Stimulated activated CD4-positive, alpha-beta T cell treated with anti-CD3 and anti-CD28 coated beads, TNF-alpha, amount 100 ng/mL, for 48 hours (primary cell): Measurements from ENCODE around the gene MPL.

Experiments used
- DNase-seq, 3 donors: peaks; one replicate each; pipeline ENCODE4 v3.0.0-alpha.2; 2020; ENCODE audit warnings: low read depth in 3 of 3

The MPL gene

GRCh38 chr1:43306688-43307457, 30.7 kb upstream of the MPL start:
- DNase-seq = no peak

DNA sequence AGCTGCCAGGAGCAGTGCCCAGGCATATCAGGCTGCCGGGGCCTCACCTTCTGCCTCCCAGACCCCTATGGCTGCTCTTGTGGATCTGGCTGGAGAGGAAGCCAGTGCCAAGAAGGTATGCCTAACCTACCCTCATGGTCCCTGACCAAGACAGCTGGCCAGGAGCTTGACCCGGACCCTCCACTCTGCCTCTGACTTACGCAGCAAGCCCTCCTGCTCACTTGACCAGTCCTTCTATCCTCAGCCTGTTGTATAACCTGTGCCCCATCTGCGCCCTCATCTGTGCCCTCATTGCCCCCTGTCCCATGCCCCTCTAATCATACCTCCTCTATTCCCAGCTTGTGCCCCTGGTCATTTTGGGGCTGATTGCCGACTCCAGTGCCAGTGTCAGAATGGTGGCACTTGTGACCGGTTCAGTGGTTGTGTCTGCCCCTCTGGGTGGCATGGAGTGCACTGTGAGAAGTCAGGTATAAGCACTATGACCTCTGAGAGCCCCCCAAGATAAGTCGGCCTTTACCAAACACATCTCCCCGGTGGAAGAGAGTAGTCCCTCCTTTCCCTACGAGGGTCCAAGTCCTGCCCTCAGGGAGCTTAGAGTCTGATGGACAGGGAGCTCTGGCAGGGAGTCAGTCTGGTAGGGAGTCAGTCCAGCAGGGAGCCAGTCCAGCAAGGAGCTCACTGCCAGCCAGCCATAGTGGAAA, 30.0 kb upstream of the MPL start:
- no peak for DNase-seq

- no peak for DNase-seq
Measured at GRCh38 chr1:43308635-43309404, 28.8 kb upstream of the MPL start.

GRCh38 chr1:43309405-43310025, 28.1 kb upstream of the MPL start:
- no peak for DNase-seq

DNA sequence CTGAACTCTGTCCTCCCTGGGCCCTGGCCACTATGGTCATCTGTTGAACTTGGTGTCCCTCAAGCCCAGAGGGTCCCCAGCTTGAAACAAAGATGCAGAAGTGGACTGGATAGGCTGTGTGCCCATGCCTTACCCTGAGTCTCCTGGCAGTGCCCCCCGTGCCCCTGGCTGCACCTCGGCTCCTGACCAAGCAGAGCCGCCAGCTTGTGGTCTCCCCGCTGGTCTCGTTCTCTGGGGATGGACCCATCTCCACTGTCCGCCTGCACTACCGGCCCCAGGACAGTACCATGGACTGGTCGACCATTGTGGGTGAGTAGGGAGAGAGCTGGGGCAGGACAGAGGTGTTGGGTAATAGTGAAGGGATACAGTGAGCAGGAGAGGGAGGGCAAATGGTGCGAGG, 26.1 kb upstream of the MPL start:
- no peak for DNase-seq

DNA sequence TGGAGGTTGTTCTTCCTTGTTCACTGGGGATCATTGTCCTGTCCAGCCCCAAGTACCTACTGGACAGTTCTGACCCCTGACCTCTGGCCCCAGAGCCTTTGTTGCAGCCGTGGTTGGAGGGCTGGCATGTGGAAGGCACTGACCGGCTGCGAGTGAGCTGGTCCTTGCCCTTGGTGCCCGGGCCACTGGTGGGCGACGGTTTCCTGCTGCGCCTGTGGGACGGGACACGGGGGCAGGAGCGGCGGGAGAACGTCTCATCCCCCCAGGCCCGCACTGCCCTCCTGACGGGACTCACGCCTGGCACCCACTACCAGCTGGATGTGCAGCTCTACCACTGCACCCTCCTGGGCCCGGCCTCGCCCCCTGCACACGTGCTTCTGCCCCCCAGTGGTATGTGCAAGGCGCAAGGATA, 25.4 kb upstream of the MPL start:
- DNase-seq = no peak

- DNase-seq = no peak
Measured at GRCh38 chr1:43312663-43313515, 24.7 kb upstream of the MPL start.

DNA sequence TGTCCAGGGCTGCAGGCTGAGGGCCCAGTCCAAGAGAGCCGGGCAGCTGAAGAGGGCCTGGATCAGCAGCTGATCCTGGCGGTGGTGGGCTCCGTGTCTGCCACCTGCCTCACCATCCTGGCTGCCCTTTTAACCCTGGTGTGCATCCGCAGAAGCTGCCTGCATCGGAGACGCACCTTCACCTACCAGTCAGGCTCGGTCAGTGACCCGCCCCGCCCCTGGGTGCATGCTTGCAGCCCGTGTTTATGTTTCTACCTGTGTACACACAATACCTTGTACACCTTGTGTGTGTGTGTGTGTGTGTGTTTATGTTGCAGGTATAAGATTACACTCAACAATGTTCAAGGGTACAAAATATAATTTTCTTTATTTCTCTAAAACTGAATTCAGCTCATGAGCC, 23.8 kb upstream of the MPL start:
- no peak for DNase-seq

DNA sequence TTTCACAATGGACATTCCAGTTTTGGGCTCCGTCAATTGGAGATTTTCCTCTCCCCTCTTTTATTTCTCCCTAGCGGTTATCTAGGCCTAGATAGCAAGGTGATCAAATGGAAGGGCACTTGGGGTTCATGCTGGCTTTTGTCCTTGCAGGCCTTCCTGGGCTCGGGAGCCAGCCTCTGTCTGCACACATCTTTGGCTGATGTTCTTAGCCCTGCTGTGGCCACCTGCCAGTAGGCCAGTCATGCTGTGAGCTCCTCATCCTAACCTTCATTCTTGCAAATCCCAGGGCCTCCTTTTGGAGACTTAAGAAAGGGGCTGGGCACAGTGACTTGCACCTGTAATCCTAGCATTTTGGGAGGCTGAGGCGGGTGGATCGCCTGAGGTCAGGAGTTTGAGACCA, 23.4 kb upstream of the MPL start:
- no peak for DNase-seq

DNA sequence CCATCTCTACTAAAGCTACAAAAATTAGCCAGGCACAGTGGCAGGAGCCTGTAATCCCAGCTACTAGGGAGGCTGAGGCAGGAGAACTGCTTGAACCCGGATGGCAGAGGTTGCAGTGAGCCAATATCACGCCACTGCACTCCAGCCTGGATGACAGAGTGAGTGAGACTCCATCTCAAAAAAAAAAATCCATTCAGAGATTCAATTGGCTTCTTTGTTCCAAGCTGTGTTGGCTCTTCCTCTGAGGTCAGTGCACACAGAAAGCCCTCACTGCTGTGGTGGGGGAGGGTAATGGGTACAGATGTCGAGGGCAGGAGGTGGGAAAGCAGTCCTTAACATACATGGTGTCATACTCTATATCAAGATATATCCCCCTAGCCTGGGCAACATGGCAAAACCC, 22.1 kb upstream of the MPL start:
- DNase-seq = no peak

GRCh38 chr1:43315963-43316737, 21.5 kb upstream of the MPL start:
- DNase-seq = no peak

- no peak for DNase-seq
Measured at GRCh38 chr1:43316738-43317520, 20.7 kb upstream of the MPL start.

- no peak for DNase-seq
Measured at GRCh38 chr1:43317817-43318471, 19.7 kb upstream of the MPL start.

GRCh38 chr1:43318831-43319230, 18.8 kb upstream of the MPL start:
- no peak for DNase-seq

GRCh38 chr1:43319288-43319687, 18.3 kb upstream of the MPL start:
- DNase-seq = no peak

- DNase-seq = no peak
Measured at GRCh38 chr1:43319766-43320165, 17.9 kb upstream of the MPL start.

- no peak for DNase-seq
Measured at GRCh38 chr1:43321331-43321891, 16.2 kb upstream of the MPL start.

GRCh38 chr1:43322506-43322905, 15.1 kb upstream of the MPL start:
- DNase-seq = no peak

- no peak for DNase-seq
Measured at GRCh38 chr1:43324810-43325209, 12.8 kb upstream of the MPL start.
